H1 (cell line): ENCODE measurements around the gene GDF2. TPM values are rescaled to one million over a fixed set of nuclear protein-coding genes. Genes with fewer than 3 reads are reported as not detected.

Experiments used
- CTCF ChIA-PET: fragments of 300-600 bp; sonication (Branson Sonifier 250); formaldehyde crosslinking; loops from one replicate; lab custom pipeline; 2021; ENCODE audit not compliant: partially characterized antibody; lab: Charles Lee
- POLR2A ChIA-PET: fragments of 300-600 bp; sonication (Branson Sonifier 250); formaldehyde crosslinking; loops from one replicate; lab custom pipeline; 2021; ENCODE audit warnings: inconsistent platforms; ENCODE audit not compliant: partially characterized antibody; lab: Charles Lee
- DNase-seq, 2 experiments: peaks; one replicate each; pipeline versions ENCODE4 v3.0.0 to v3.0.0-alpha.2; 2010 to 2022; ENCODE audit warnings: low spot score in 2 of 2, low read depth in 1 of 2, mixed read lengths in 1 of 2
- FAIRE-seq: peaks from 2 replicates; lab custom pipeline; 2011; peaks lifted over from hg19 to GRCh38; lab: Jason Lieb, UNC
- H2AFZ ChIP-seq: 2 replicates; pipeline ENCODE4 v1.8.1; 2012; ENCODE audit warnings: low read length, inconsistent platforms
- H2AK5ac ChIP-seq: 2 replicates; pipeline ENCODE4 v1.6.1; 2013; ENCODE audit warnings: low read depth, low read length
- H2BK120ac ChIP-seq: replicated peaks from 2 replicates; pipeline ENCODE3; 2013; ENCODE audit warnings: low read depth, low read length, inconsistent platforms
- H2BK12ac ChIP-seq: 2 replicates; pipeline ENCODE4 v1.6.1; 2013; ENCODE audit warnings: low read depth, low read length
- H2BK15ac ChIP-seq: 2 replicates; pipeline ENCODE4 v1.6.1; 2013; ENCODE audit warnings: low read length
- H2BK20ac ChIP-seq: 2 replicates; pipeline ENCODE4 v1.6.1; 2013; ENCODE audit warnings: low read length
- H2BK5ac ChIP-seq: 2 replicates; pipeline ENCODE4 v1.6.1; 2013; ENCODE audit warnings: low read depth, low read length
- H3K14ac ChIP-seq: 2 replicates; pipeline ENCODE4 v1.6.1; 2013; ENCODE audit warnings: inconsistent platforms; ENCODE audit not compliant: insufficient read length
- H3K18ac ChIP-seq: 2 replicates; pipeline ENCODE4 v1.6.1; 2013; ENCODE audit warnings: low read length; ENCODE audit errors: extremely low read depth
- H3K23ac ChIP-seq: 2 replicates; pipeline ENCODE4 v1.6.1; 2013; ENCODE audit warnings: inconsistent platforms; ENCODE audit not compliant: insufficient read length
- H3K23me2 ChIP-seq: 2 replicates; pipeline ENCODE4 v1.6.1; 2013; ENCODE audit warnings: low read depth, low read length
- H3K27ac ChIP-seq: 2 replicates; pipeline ENCODE4 v1.6.1; 2011; ENCODE audit warnings: low read depth, low read length, inconsistent platforms
- H3K27me3 ChIP-seq, 4 experiments: replicated peaks in 1 of 4; 1 replicate in 1 of 4; 2 replicates in 3 of 4; pipeline versions ENCODE4 v1.6.1 to v1.8.1; 2011 to 2013; ENCODE audit warnings: low read length in 3 of 4, mild to moderate bottlenecking in 3 of 4, inconsistent platforms in 2 of 4, mixed read lengths in 2 of 4, moderate library complexity in 1 of 4; ENCODE audit not compliant: control insufficient read depth in 3 of 4, insufficient read depth in 3 of 4; ENCODE audit errors: extremely low read depth in 1 of 4
- H3K36me3 ChIP-seq, 4 experiments: 2 replicates each; pipeline versions ENCODE4 v1.6.1 to v1.8.1; 2011 to 2013; ENCODE audit warnings: mild to moderate bottlenecking in 4 of 4, low read length in 3 of 4, moderate library complexity in 2 of 4, control low read depth in 1 of 4, inconsistent platforms in 1 of 4; ENCODE audit not compliant: insufficient read depth in 4 of 4, control insufficient read depth in 2 of 4
- H3K4ac ChIP-seq: replicated peaks from 2 replicates; pipeline ENCODE3; 2013; ENCODE audit warnings: low read length, low read depth, mixed read lengths, inconsistent platforms; ENCODE audit not compliant: insufficient read length
- H3K4me1 ChIP-seq, 4 experiments: replicated peaks in 1 of 4; 1 replicate in 1 of 4; 2 replicates in 3 of 4; pipeline versions ENCODE4 v1.6.1 to v1.8.1; 2011 to 2013; ENCODE audit warnings: low read length in 3 of 4, inconsistent platforms in 2 of 4, mixed read lengths in 1 of 4; ENCODE audit not compliant: insufficient read depth in 4 of 4, control insufficient read depth in 3 of 4
- H3K4me2 ChIP-seq, 2 experiments: 2 replicates each; pipeline versions ENCODE4 v1.6.1 to v1.8.1; 2011 to 2013; ENCODE audit warnings: low read depth in 2 of 2, low read length in 2 of 2, control low read depth in 1 of 2, inconsistent platforms in 1 of 2, mild to moderate bottlenecking in 1 of 2; ENCODE audit not compliant: insufficient read depth in 1 of 2
- H3K4me3 ChIP-seq, 4 experiments: fragments of 200-600, 300-600 bp in 1 of 4; sonication (generic), shearing (Covaris generic), sonication (Bioruptor Twin) in 1 of 4; 2 replicates each; pipeline versions ENCODE4 v1.5.1 to v1.8.1; 2011 to 2016; ENCODE audit warnings: low read length in 4 of 4, low read depth in 3 of 4, control low read depth in 2 of 4, inconsistent platforms in 2 of 4, mild to moderate bottlenecking in 2 of 4, mixed read lengths in 1 of 4, moderate library complexity in 1 of 4; ENCODE audit not compliant: insufficient read depth in 2 of 4; ENCODE audit errors: extremely low read depth in 1 of 4
- H3K56ac ChIP-seq: replicated peaks from 2 replicates; pipeline ENCODE3; 2013; ENCODE audit warnings: low read depth, mild to moderate bottlenecking, mixed read lengths, low read length, inconsistent platforms; ENCODE audit not compliant: insufficient read length
- H3K79me1 ChIP-seq: 2 replicates; pipeline ENCODE4 v1.6.1; 2013; ENCODE audit warnings: low read depth, low read length, control low read depth
- H3K79me2 ChIP-seq, 2 experiments: 2 replicates each; pipeline versions ENCODE4 v1.6.1 to v1.8.1; 2012 to 2013; ENCODE audit warnings: low read length in 2 of 2, mild to moderate bottlenecking in 2 of 2, inconsistent platforms in 1 of 2; ENCODE audit not compliant: insufficient read depth in 2 of 2, control insufficient read depth in 1 of 2
- H3K9ac ChIP-seq, 4 experiments: replicated peaks in 1 of 4; 1 replicate in 1 of 4; 2 replicates in 3 of 4; pipeline versions ENCODE4 v1.6.1 to v1.8.1; 2011 to 2013; ENCODE audit warnings: low read depth in 3 of 4, low read length in 3 of 4, control low read depth in 2 of 4, mild to moderate bottlenecking in 2 of 4, moderate library complexity in 2 of 4, inconsistent platforms in 1 of 4; ENCODE audit errors: extremely low read depth in 1 of 4
- H3K9me3 ChIP-seq, 2 experiments: 2 replicates each; pipeline versions ENCODE4 v1.6.1 to v1.8.1; 2012 to 2013; ENCODE audit warnings: mild to moderate bottlenecking in 2 of 2, moderate library complexity in 2 of 2, control low read depth in 1 of 2, inconsistent platforms in 1 of 2, low read depth in 1 of 2, low read length in 1 of 2, mixed read lengths in 1 of 2; ENCODE audit not compliant: insufficient read depth in 2 of 2
- H4K20me1 ChIP-seq, 2 experiments: replicated peaks in 1 of 2; 2 replicates each; pipeline versions ENCODE3 to v1.8.1; 2011 to 2013; ENCODE audit warnings: inconsistent platforms in 2 of 2, low read length in 2 of 2, mild to moderate bottlenecking in 1 of 2; ENCODE audit not compliant: insufficient read depth in 2 of 2, control insufficient read depth in 1 of 2
- H4K5ac ChIP-seq: 2 replicates; pipeline ENCODE4 v1.6.1; 2013; ENCODE audit warnings: low read length, low read depth, mixed read lengths, inconsistent platforms; ENCODE audit not compliant: insufficient read length
- H4K8ac ChIP-seq: 2 replicates; pipeline ENCODE4 v1.8.0; 2013; ENCODE audit warnings: mild to moderate bottlenecking, moderate library complexity, low read length, inconsistent platforms; ENCODE audit not compliant: insufficient read depth; ENCODE audit errors: extremely low read depth
- H4K91ac ChIP-seq: replicated peaks from 2 replicates; pipeline ENCODE3; 2013; ENCODE audit warnings: low read length, mixed read lengths, inconsistent platforms; ENCODE audit not compliant: insufficient read length
- MAFK ChIP-seq: IDR thresholded peaks from 2 replicates; pipeline ENCODE4 v1.6.1; 2012; ENCODE audit warnings: low read depth, mild to moderate bottlenecking, improper control_type of control experiment, low read length
- WGBS, 2 experiments: shearing (Covaris generic) in 1 of 2; methylation state at CpG; one replicate each; pipeline versions ENCODE4 v1.1.6 to v1.1.7; 2013 to 2015; ENCODE audit warnings: low lambda C conversion rate in 2 of 2, mixed read lengths in 2 of 2, inconsistent platforms in 1 of 2, low coverage in 1 of 2, missing lambda C conversion rate in 1 of 2; ENCODE audit not compliant: insufficient replicate concordance in 2 of 2, insufficient coverage in 1 of 2, insufficient read length in 1 of 2; ENCODE audit errors: extremely low coverage in 1 of 2, missing lambda C conversion rate in 1 of 2; 5-methylcytosine and 5-hydroxymethylcytosine counted together
- polyA plus RNA-seq, 7 experiments: library from polyadenylated mRNA; depleted of rRNA in 3 of 7; stranded (reverse) in 5 of 7; unstranded in 2 of 7; fragments of >200 nt in 5 of 7; fragments of 200-250 nt in 2 of 7; gene quantifications; 1 replicate in 5 of 7; 2 replicates in 1 of 7; 4 replicates in 1 of 7; pipeline versions ENCODE4 v1.2.1 to v1.2.3, GENCODE V29; 2011 to 2013; ENCODE audit warnings: missing spikeins in 2 of 7, mixed read lengths in 2 of 7
- total RNA-seq: library from RNA; stranded (reverse); fragmentation: NEBNext Ultra II Directional; extraction: Animal tissue kit (Norgen Biotek cat#: 25700); gene quantifications from 2 replicates; pipeline ENCODE4 v1.2.1, GENCODE V29; 2021

GDF2 gene
- total and polyA plus RNA-seq, 2 of the 8 experiments (the other 6 are each of a cell fraction or from before 2014, with no cell fraction given), result not detected

GRCh38 chr10:47326306-47326926, 4.2 kb downstream of the GDF2 start:
- Histone ChIP-seq H3K56ac (no peak overlapping the region), H2AK5ac (no peak overlapping the region)
- no peak for TF ChIP-seq MAFK

More at GRCh38 chr10:47326306-47326926, 4.2 kb downstream of the GDF2 start:
- no peak overlapping the region for H2BK5ac ChIP-seq
- no peaks in the 10 kb centered on the region for H3K79me2 ChIP-seq
- H3K23ac ChIP-seq, result no peak overlapping the region
- ChIA-PET CTCF (interaction anchor here (1.2 to 1.3 kb wide), 2 partner anchors 279 to 301 kb away, joined by 4 read pairs; no protein-coding TSS in a partner anchor), POLR2A (no interaction called here)
- H3K79me1 ChIP-seq, result no peaks in the 10 kb centered on the region
- H2BK15ac ChIP-seq, result no peak overlapping the region
- no peaks in the 10 kb centered on the region for H3K4me1 ChIP-seq
- no peak overlapping the region for H3K27ac ChIP-seq
- no peak overlapping the region for H3K9ac ChIP-seq
- no peak overlapping the region for H3K4ac ChIP-seq
- no peak for DNase-seq
- peaks cover 0 to 4% of the 10 kb centered on the region in 2 experiments for H4K20me1 ChIP-seq
- no peak overlapping the region for H4K5ac ChIP-seq
- H2BK120ac ChIP-seq, result no peak overlapping the region
- no peak overlapping the region for H4K8ac ChIP-seq
- no peak overlapping the region for H4K91ac ChIP-seq
- no peaks in the 10 kb centered on the region; a peak in 2 of 7 replicates for H3K27me3 ChIP-seq
- H3K4me2 ChIP-seq, result no peak overlapping the region
- no peaks in the 10 kb centered on the region for H3K23me2 ChIP-seq
- no peak overlapping the region for H2BK20ac ChIP-seq
- H3K18ac ChIP-seq, result no peak overlapping the region
- no peak for FAIRE-seq
- H3K4me3 ChIP-seq, result no peak overlapping the region
- 81% methylated on average over 5 of the region's 5 CpGs; no CpG with 5 or more reads in 1 of the 2 experiments for WGBS, 2 experiments
- H3K9me3 ChIP-seq, result no peaks in the 10 kb centered on the region
- H3K36me3 ChIP-seq, result no peaks in the 10 kb centered on the region; a peak in 1 of 8 replicates
- H2BK12ac ChIP-seq, result no peak overlapping the region
- H3K14ac ChIP-seq, result no peak overlapping the region
- no peak overlapping the region for H2AFZ ChIP-seq
